Germinal center (tissue), 1 donor: ENCODE measurements around the gene MED7.
"Not testable (repeated sequence)": the region's sequence is repeated elsewhere in the genome, so short reads cannot be mapped to it uniquely, and the experiment has no call there.

Experiments
- DNase-seq: peaks from one replicate; pipeline ENCODE4 v3.0.0; 2012; ENCODE audit warnings: mixed read lengths, low spot score

MED7 gene

GRCh38 chr5:157142317-157143126 is at the start of gene MED7:
Gene MED7, minus strand, starts transcription at chr5:157142865. Its CDS starts 3,434 bp downstream, at chr5:157139431.
- DNase-seq, result peak; percentile 99

- DNase-seq, result no peak
These were observed 46.6 kb upstream of the MED7 start for GRCh38 chr5:157189223-157189622.

- no peak for DNase-seq
These were observed 45.6 kb upstream of the MED7 start for GRCh38 chr5:157188270-157188669.

GRCh38 chr5:157187046-157187754 is 44.5 kb upstream of the MED7 start:
- no peak for DNase-seq

GRCh38 chr5:157186309-157187045 is 43.8 kb upstream of the MED7 start:
- DNase-seq, result no peak

- not testable (repeated sequence) for DNase-seq
These were observed 42.5 kb upstream of the MED7 start for GRCh38 chr5:157185122-157185521.

GRCh38 chr5:157184117-157184670 is 41.5 kb upstream of the MED7 start:
- DNase-seq, result no peak

- DNase-seq, result no peak
These were observed 39.6 kb upstream of the MED7 start for GRCh38 chr5:157182143-157182757.

GRCh38 chr5:157180374-157181264 is 38.0 kb upstream of the MED7 start, which contains the start of gene ITK:
Gene ITK, plus strand, starts transcription at chr5:157180840. Its CDS starts 138 bp downstream, at chr5:157180978.
- DNase-seq, result no peak

GRCh38 chr5:157178966-157179365 is 36.3 kb upstream of the MED7 start:
- DNase-seq, result no peak

- DNase-seq, result no peak
These were observed 35.3 kb upstream of the MED7 start for GRCh38 chr5:157177953-157178352.

- DNase-seq, result no peak
These were observed 32.5 kb upstream of the MED7 start for GRCh38 chr5:157175071-157175612.

- peak; percentile 79 for DNase-seq
These were observed 29.7 kb upstream of the MED7 start for GRCh38 chr5:157172403-157172802.

- DNase-seq, result no peak
These were observed 25.6 kb upstream of the MED7 start for GRCh38 chr5:157168286-157168685.

GRCh38 chr5:157167214-157167621 is 24.6 kb upstream of the MED7 start:
- DNase-seq, result peak; percentile 13

GRCh38 chr5:157166214-157167213 is 23.8 kb upstream of the MED7 start, which contains the start of gene GARIN3:
Gene GARIN3, minus strand, starts transcription at chr5:157166264. Its CDS starts 96 bp downstream, at chr5:157166168.
- DNase-seq, result no peak

GRCh38 chr5:157165668-157166067 is 23.0 kb upstream of the MED7 start:
- no peak for DNase-seq

GRCh38 chr5:157165261-157165660 is 22.6 kb upstream of the MED7 start:
- no peak for DNase-seq

- DNase-seq, result no peak
These were observed 21.9 kb upstream of the MED7 start for GRCh38 chr5:157164521-157164920.
